ENCODE measurements around the gene HDDC2.

DNA sequence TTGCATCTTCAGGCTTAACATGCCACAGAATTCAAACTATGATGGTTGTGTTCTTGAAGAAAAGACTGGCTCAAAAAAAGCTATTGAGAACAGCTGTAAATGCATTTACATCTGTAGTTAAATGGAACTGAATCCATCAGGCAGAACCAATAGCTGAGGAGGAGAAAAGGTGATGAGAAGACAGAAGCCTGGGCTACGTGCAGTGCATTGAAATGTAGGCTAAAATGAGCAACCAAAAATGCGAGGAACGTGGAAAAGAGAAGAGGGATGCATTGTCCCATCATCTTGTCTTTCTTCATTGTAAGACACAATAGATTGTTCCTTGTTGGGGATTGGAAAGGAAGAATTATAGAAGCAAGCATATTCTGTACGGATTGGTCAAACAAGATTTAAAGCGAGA lies 13.8 kb upstream of the HDDC2 start:
- no peak for TF ChIP-seq POLR2A (IDR thresholded peaks at IDR 0.05)
- TF ChIP-seq, protein P1, sequence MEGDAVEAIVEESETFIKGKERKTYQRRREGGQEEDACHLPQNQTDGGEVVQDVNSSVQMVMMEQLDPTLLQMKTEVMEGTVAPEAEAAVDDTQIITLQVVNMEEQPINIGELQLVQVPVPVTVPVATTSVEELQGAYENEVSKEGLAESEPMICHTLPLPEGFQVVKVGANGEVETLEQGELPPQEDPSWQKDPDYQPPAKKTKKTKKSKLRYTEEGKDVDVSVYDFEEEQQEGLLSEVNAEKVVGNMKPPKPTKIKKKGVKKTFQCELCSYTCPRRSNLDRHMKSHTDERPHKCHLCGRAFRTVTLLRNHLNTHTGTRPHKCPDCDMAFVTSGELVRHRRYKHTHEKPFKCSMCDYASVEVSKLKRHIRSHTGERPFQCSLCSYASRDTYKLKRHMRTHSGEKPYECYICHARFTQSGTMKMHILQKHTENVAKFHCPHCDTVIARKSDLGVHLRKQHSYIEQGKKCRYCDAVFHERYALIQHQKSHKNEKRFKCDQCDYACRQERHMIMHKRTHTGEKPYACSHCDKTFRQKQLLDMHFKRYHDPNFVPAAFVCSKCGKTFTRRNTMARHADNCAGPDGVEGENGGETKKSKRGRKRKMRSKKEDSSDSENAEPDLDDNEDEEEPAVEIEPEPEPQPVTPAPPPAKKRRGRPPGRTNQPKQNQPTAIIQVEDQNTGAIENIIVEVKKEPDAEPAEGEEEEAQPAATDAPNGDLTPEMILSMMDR (IDR thresholded peaks at IDR 0.05) = no peak

Measured in Peyer's patch (tissue), 4 donors.